Activated CD8-positive, alpha-beta memory T cell treated with anti-CD3 and anti-CD28 coated beads, Interleukin-2, amount 10 ng/mL, durations not matched to agents 7 days and 5 days (primary cell): ENCODE measurements around the gene ADAD2. TPM values are rescaled to one million over a fixed set of nuclear protein-coding genes. Genes with fewer than 3 reads are reported as not detected.
"Not testable (repeated sequence)": the region's sequence is repeated elsewhere in the genome, so short reads cannot be mapped to it uniquely, and the experiment has no call there.

ENCODE experiments used
- ATAC-seq: fragments of 150-1000 bp; cut with Tn5 transposase; one replicate; pipeline ENCODE4 v1.10.0; 2021; ENCODE audit warnings: moderate library complexity
- CTCF ChIA-PET: fragments of 350-600 bp; sonication (Branson Sonifier 250); formaldehyde crosslinking; loops from one replicate; lab custom pipeline; 2021; ENCODE audit warnings: antibody characterized with exemption; lab: Charles Lee
- DNase-seq: peaks from one replicate; pipeline ENCODE4 v3.0.0-alpha.2; 2020
- H3K27ac Mint-ChIP-seq: one replicate; pipeline ENCODE4 v1.8.0; 2021; ENCODE audit warnings: mild to moderate bottlenecking, mixed read lengths
- H3K27me3 Mint-ChIP-seq: one replicate; pipeline ENCODE4 v1.8.0; 2021; ENCODE audit warnings: mixed read lengths
- H3K36me3 Mint-ChIP-seq: one replicate; pipeline ENCODE4 v1.8.0; 2021; ENCODE audit warnings: mild to moderate bottlenecking, mixed read lengths
- H3K4me1 Mint-ChIP-seq: one replicate; pipeline ENCODE4 v1.8.0; 2021; ENCODE audit warnings: mixed read lengths
- H3K4me3 Mint-ChIP-seq: one replicate; pipeline ENCODE4 v1.8.0; 2021; ENCODE audit warnings: mild to moderate bottlenecking, moderate library complexity, mixed read lengths
- H3K9me3 Mint-ChIP-seq: one replicate; pipeline ENCODE4 v1.8.0; 2022; ENCODE audit warnings: low read depth, mixed read lengths
- total RNA-seq, 2 experiments: library from RNA; stranded (reverse); gene quantifications; one replicate each; pipeline ENCODE4 v1.2.3, GENCODE V29; 2021

Gene ADAD2
- total RNA-seq, 2 experiments from 2014 or later = not detected

DNA sequence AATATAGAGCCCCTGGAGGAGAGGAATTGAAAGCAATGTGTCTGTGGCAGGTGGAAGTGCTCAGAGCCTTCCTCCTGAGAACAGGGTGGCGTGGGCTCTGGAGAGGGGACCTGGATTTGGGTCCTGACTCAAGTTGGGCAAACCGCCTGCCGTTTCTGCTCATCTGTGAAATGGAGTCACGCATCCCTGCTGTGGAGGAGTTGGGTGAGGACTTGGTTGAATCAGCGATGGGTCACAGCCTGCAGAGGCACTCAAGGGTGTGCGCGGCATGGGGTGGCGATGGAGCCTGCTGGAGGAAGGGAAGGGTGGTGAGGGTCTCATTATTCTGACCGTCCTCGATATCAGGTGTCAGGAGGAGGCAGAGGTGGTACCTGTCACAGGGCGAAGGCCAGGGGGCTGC is 3.1 kb downstream of the ADAD2 start:
- H3K27me3 Mint-ChIP-seq = peaks cover 5% of the 10 kb centered on the region
- H3K27ac Mint-ChIP-seq = no peak overlapping the region
- H3K4me1 Mint-ChIP-seq = peaks cover 16% of the 10 kb centered on the region
- CTCF ChIA-PET = no interaction called here
- H3K4me3 Mint-ChIP-seq = peak overlapping the region; percentile 21
- no peaks in the 10 kb centered on the region for H3K9me3 Mint-ChIP-seq
- H3K36me3 Mint-ChIP-seq = no peaks in the 10 kb centered on the region
- DNase-seq = no peak
- peak; percentile 9 for ATAC-seq

- CTCF ChIA-PET = interaction anchor here (2.5 kb wide), 1 partner anchor 8 kb away, joined by 8 read pairs; the partner anchor contains the start of gene TAF1C
- Mint-ChIP-seq H3K27ac (no peak overlapping the region), H3K36me3 (no peaks in the 10 kb centered on the region), H3K27me3 (peaks cover 6% of the 10 kb centered on the region), H3K4me1 (peaks cover 16% of the 10 kb centered on the region), H3K9me3 (no peaks in the 10 kb centered on the region), H3K4me3 (peak overlapping the region; percentile 21)
- ATAC-seq (peak; percentile 77), DNase-seq (peak; percentile 74)
Observed at GRCh38 chr16:84194470-84195200, 3.7 kb downstream of the ADAD2 start.

DNA sequence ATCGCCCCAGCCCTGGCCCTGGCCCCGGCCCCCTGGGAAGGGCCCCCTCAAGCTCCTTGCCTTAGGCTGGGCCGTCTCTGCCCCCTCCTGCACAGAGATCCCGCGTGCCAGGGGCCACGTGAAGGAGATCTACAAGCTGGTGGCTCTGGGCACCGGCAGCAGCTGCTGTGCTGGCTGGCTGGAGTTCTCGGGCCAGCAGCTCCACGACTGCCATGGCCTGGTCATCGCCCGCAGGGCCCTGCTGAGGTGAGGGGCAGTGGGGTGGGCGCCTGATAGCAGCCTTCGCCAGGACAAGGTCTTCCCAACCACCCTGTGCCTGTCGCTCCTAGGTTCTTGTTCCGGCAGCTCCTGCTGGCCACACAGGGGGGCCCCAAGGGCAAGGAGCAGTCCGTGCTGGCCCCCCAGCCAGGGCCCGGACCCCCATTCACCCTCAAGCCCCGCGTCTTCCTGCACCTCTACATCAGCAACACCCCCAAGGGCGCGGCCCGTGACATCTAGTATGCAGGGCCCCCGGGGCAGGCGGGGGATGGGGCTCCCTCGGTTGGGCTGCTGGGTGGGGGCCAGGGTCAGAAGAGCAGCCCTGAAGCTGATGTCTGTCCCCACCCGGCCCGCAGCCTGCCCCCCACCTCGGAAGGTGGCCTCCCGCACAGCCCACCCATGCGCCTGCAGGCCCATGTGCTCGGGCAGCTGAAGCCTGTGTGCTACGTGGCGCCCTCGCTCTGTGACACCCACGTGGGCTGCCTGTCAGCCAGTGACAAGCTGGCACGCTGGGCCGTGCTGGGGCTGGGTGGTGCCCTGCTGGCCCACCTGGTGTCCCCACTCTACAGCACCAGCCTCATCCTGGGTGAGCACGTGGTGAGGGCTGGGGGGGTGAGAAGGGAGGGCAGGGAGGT is 4.5 kb downstream of the ADAD2 start:
- H3K9me3 Mint-ChIP-seq = no peaks in the 10 kb centered on the region
- DNase-seq (no peak), ATAC-seq (no peak)
- H3K4me3 Mint-ChIP-seq = no peak overlapping the region
- no peaks in the 10 kb centered on the region for H3K36me3 Mint-ChIP-seq
- CTCF ChIA-PET = interaction anchor here (1.0 to 2.5 kb wide), 2 partner anchors 7 to 9 kb away, joined by 3 to 8 read pairs; partner anchors contain the start of gene TAF1C
- peaks cover 16% of the 10 kb centered on the region for H3K4me1 Mint-ChIP-seq
- no peak overlapping the region for H3K27ac Mint-ChIP-seq
- peaks cover 6% of the 10 kb centered on the region for H3K27me3 Mint-ChIP-seq

- H3K9me3 Mint-ChIP-seq = no peaks in the 10 kb centered on the region
- peaks cover 6% of the 10 kb centered on the region for H3K27me3 Mint-ChIP-seq
- H3K27ac Mint-ChIP-seq = no peak overlapping the region
- H3K4me1 Mint-ChIP-seq = peaks cover 16% of the 10 kb centered on the region
- CTCF ChIA-PET = interaction anchor here (1.0 to 2.5 kb wide), 2 partner anchors 8 to 9 kb away, joined by 3 to 8 read pairs; partner anchors contain the start of gene TAF1C
- DNase-seq (no peak), ATAC-seq (no peak)
- no peaks in the 10 kb centered on the region for H3K36me3 Mint-ChIP-seq
- no peak overlapping the region for H3K4me3 Mint-ChIP-seq
Observed at GRCh38 chr16:84196101-84196500, 5.1 kb downstream of the ADAD2 start.

GRCh38 chr16:84196727-84197394 is 5.9 kb downstream of the ADAD2 start:
- H3K36me3 Mint-ChIP-seq = no peaks in the 10 kb centered on the region
- H3K27ac Mint-ChIP-seq = no peak overlapping the region
- no peak for ATAC-seq
- CTCF ChIA-PET = interaction anchor here (1.0 to 2.5 kb wide), 2 partner anchors 9 to 10 kb away, joined by 3 to 8 read pairs; partner anchors contain the start of gene TAF1C
- no peaks in the 10 kb centered on the region for H3K9me3 Mint-ChIP-seq
- H3K27me3 Mint-ChIP-seq = peaks cover 6% of the 10 kb centered on the region
- no peak overlapping the region for H3K4me3 Mint-ChIP-seq
- peaks cover 16% of the 10 kb centered on the region for H3K4me1 Mint-ChIP-seq
- DNase-seq = no peak

DNA sequence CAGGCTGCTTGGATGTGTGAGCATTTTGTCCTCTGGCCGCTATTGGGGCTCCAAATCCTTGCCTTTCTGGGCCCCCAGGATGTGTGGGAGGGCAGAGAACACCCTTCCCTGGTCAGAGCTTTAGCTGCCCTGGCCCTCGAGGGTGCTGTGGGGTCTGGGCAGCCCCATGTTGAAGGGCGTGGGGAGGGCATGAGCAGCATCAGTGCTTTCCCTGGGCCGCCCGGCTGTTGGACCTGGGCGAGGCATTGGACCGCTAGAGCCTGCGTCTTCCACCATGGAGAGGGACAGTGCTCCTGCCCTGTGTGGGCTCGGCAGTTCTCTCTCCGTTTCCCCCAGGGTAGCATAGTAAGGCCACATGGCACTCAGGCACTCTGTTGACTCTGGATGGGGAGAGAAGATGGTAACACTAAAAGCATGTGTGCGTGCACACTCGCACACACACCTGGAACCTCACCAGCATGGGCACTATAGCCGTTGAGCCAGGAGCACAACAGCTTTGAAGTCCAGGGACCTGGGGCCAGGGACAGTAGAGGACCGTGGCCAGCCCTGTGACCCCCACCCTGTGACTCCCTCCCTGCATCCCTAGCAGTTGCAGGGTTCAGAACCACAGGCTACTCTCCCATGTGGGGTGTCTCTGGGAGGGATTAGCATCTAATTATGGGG is 6.6 kb downstream of the ADAD2 start:
- Mint-ChIP-seq H3K27ac (no peak overlapping the region), H3K36me3 (no peaks in the 10 kb centered on the region), H3K27me3 (peaks cover 6% of the 10 kb centered on the region), H3K4me1 (peaks cover 16% of the 10 kb centered on the region), H3K4me3 (no peak overlapping the region), H3K9me3 (no peaks in the 10 kb centered on the region)
- no peak for DNase-seq
- ATAC-seq = no peak
- CTCF ChIA-PET = no interaction called here

DNA sequence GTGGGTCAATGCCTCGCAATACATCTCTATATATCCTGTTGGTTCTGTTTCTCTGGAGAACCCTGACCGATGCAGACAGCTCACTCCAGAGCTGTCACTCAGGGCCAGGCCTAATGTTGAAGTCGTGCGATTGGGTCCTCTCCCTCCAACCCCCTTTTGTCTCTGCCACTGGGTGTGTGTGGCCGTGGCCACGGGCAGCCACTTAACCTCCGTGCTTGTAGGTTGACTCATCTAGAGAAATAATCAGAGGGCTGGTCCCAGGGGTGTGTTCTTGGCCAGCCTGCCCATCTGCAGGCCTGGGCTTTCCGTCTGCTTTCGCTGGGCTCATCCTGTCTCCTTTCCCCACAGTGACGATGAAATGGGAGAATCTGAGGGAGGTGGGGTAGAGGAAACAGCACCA is 7.4 kb downstream of the ADAD2 start:
- no peaks in the 10 kb centered on the region for H3K36me3 Mint-ChIP-seq
- no peak overlapping the region for H3K4me3 Mint-ChIP-seq
- CTCF ChIA-PET = interaction anchor here (2.0 kb wide), 1 partner anchor 11 kb away, joined by 5 read pairs; the partner anchor contains the start of gene TAF1C
- no peaks in the 10 kb centered on the region for H3K9me3 Mint-ChIP-seq
- no peak overlapping the region for H3K27ac Mint-ChIP-seq
- peaks cover 6% of the 10 kb centered on the region for H3K27me3 Mint-ChIP-seq
- no peak for DNase-seq
- ATAC-seq = no peak
- peaks cover 12% of the 10 kb centered on the region for H3K4me1 Mint-ChIP-seq

GRCh38 chr16:84199097-84199496 is 8.1 kb downstream of the ADAD2 start:
- Mint-ChIP-seq H3K36me3 (no peaks in the 10 kb centered on the region), H3K27ac (no peak overlapping the region), H3K27me3 (peaks cover 6% of the 10 kb centered on the region), H3K9me3 (no peaks in the 10 kb centered on the region), H3K4me3 (no peak overlapping the region), H3K4me1 (peaks cover 5% of the 10 kb centered on the region)
- no peak for DNase-seq
- CTCF ChIA-PET = interaction anchor here (2.0 kb wide), 1 partner anchor 12 kb away, joined by 5 read pairs; the partner anchor contains the start of gene TAF1C
- no peak for ATAC-seq

DNA sequence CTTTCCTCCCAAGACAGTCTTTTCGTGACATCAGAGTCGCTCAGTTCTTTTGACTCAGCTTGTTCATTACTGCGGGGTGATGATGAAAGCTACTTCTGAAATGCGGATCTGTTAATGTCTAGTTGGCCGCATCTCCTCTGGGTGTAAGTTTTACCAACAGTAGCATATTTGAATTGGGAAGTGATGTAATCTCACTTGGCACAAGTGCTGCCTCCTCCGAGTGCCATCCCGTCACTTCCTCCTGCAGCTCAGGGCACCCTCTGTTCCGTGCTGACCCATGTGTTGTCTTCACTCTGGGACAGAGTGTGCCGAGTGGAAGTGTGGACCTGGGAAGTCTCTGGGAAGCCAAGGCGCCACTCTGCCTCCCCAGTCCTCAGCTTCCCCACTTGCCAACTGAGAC is 8.9 kb downstream of the ADAD2 start:
- Mint-ChIP-seq H3K27ac (no peak overlapping the region), H3K27me3 (peaks cover 6% of the 10 kb centered on the region), H3K4me1 (no peaks in the 10 kb centered on the region), H3K9me3 (no peaks in the 10 kb centered on the region), H3K36me3 (no peaks in the 10 kb centered on the region), H3K4me3 (no peak overlapping the region)
- CTCF ChIA-PET = interaction anchor here (2.0 kb wide), 1 partner anchor 13 kb away, joined by 5 read pairs; the partner anchor contains the start of gene TAF1C
- DNase-seq (no peak), ATAC-seq (no peak)

DNA sequence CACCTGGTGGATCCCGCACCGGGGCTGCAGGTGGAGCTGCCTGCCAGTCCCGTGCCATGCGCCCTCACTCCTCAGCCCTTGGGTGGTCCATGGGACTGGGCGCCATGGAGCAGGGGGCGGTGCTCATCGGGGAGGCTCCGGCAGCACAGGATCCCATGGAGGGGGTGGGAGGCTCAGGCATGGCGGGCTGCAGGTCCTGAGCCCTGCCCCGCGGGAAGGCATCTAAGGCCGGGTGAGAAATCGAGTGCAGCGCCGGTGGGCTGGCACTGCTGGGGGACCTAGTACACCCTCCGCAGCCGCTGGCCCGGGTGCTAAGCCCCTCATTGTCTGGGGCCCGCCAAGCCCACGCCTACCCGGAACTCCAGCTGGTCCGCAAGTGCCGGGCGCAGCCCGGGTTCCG is 13.6 kb downstream of the ADAD2 start:
- not testable (repeated sequence) for H3K27me3 Mint-ChIP-seq

GRCh38 chr16:84205123-84205522 is 14.2 kb downstream of the ADAD2 start:
- ATAC-seq, CTCF ChIA-PET, H3K27ac Mint-ChIP-seq, H3K4me1 Mint-ChIP-seq, H3K4me3 Mint-ChIP-seq, H3K9me3 Mint-ChIP-seq, H3K36me3 Mint-ChIP-seq, H3K27me3 Mint-ChIP-seq, DNase-seq: not testable (repeated sequence)

More for the DNA sequence above, 13.6 kb downstream of the ADAD2 start:
- DNase-seq, H3K4me1 Mint-ChIP-seq, H3K4me3 Mint-ChIP-seq, CTCF ChIA-PET, H3K9me3 Mint-ChIP-seq, H3K27ac Mint-ChIP-seq, ATAC-seq, H3K36me3 Mint-ChIP-seq: not testable (repeated sequence)

GRCh38 chr16:84205976-84206691 is 15.2 kb downstream of the ADAD2 start:
- ATAC-seq (no peak), DNase-seq (no peak)
- no peaks in the 10 kb centered on the region for H3K4me1 Mint-ChIP-seq
- H3K36me3 Mint-ChIP-seq = no peaks in the 10 kb centered on the region
- H3K27me3 Mint-ChIP-seq = no peaks in the 10 kb centered on the region
- no peaks in the 10 kb centered on the region for H3K9me3 Mint-ChIP-seq
- H3K4me3 Mint-ChIP-seq = no peak overlapping the region
- no peak overlapping the region for H3K27ac Mint-ChIP-seq
- CTCF ChIA-PET = no interaction called here
